NCI-H146 treated with DMSO at 0.1 percent for 48 hours (cell line): ENCODE results near the gene GUCY1B1.
A peak's percentile ranks its signal among the peaks of the same experiment; 100 is the strongest.

Experiments
- DNase-seq: peaks from one replicate; lab custom pipeline; 2025; ENCODE audit not compliant: unreplicated experiment; lab: John Stamatoyannopoulos, UW

The GUCY1B1 gene

GRCh38 chr4:155799116-155799793 is 40.4 kb downstream of the GUCY1B1 start:
- no peak for DNase-seq

DNA sequence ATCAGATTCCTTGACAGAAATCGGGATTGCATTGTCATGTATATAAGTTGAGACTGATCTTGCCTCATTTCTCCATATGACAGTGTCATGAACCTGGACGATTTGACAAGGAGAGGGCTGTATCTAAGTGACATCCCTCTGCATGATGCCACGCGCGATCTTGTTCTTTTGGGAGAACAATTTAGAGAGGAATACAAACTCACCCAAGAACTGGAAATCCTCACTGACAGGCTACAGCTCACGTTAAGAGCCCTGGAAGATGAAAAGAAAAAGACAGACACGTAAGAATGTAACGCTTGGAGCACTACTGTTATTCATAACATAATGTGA is 40.9 kb downstream of the GUCY1B1 start:
- DNase-seq: no peak

GRCh38 chr4:155800685-155801343 is 42.0 kb downstream of the GUCY1B1 start:
- no peak for DNase-seq

DNA sequence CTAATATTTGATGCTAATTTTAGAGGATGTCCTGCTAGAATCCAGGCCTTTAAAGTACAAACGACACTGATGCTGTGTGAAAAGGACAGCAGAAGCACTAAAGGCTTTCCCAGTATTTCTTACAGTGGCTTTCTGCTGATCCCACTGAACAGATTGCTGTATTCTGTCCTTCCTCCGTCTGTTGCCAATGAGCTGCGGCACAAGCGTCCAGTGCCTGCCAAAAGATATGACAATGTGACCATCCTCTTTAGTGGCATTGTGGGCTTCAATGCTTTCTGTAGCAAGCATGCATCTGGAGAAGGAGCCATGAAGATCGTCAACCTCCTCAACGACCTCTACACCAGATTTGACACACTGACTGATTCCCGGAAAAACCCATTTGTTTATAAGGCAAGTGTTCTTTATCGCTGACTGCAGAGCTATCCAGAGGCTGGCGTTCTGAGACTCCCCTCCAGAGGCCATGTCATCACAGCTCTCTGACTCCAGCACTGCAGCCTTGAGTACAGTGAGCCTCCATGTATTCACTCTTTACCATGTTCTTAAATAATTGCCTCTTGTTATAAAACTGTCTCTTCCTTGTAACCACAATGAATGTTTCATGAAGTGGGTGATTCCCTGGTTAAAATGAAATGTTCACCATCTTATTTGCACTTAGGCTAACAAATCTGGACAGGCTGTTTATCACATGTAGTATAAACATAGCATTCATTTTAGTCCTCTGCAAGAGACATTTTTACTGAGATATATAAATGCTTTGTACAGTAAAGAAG is 43.6 kb downstream of the GUCY1B1 start:
- DNase-seq: no peak

GRCh38 chr4:155805016-155805415 is 46.2 kb downstream of the GUCY1B1 start:
- no peak for DNase-seq

- DNase-seq: no peak
Observed at GRCh38 chr4:155807021-155807420, 48.2 kb downstream of the GUCY1B1 start.

DNA sequence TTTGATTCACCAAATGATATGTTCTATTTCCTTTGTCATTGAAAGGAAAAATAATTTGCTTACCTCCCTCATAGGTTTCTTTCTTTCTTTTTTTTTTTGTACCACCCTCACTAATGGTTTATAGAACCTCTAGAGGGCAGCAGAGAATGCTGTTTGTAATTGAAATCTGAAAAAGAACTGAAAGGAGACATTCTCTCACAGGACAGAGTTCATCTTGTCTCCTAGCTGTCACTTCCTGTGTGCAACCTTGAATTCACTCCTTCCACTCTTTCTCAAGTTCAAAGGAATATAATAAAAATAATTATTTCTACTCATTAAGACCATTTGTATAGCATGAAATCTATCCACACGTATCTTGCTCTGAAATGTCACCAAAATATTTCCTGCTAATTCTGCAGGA is 51.0 kb downstream of the GUCY1B1 start:
- peak; percentile 24 for DNase-seq

DNA sequence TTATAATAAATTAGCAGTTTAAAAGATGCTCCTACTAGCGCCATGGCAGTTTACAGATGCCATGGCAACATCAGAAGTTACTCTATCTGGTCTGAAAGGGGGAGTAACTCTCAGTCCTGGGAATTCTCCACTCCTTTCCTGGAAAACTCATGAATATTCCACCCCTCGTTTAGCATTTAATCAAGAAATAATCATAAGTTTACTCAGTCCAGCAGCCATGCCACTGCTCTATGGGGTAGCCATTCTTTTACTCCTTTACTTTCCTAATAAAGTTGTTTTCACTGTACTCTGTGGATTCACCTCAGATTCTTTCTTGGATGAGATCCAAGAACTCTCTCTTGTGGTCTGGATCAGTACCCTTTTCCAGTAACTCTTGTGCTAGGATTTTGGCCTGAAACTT is 52.3 kb downstream of the GUCY1B1 start:
- no peak for DNase-seq

DNA sequence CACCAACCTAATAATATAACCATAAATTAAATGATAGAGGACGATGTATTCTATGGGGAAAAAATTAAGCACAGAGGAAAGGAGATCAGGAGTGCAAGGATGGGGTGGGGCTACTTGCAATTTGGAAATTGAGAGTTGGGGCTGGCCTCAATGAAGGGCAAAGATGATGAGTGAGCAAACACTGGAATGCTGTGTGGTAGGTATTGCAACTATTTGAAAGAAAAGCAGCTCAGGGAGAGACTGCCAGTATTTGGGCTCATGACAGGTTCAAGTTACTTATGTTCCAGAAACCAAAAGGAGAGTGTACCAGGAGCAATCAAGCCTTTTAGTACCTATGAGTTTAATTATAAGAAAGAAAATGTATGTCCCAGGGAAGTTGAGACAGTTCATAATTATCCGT is 59.8 kb downstream of the GUCY1B1 start:
- no peak for DNase-seq

DNA sequence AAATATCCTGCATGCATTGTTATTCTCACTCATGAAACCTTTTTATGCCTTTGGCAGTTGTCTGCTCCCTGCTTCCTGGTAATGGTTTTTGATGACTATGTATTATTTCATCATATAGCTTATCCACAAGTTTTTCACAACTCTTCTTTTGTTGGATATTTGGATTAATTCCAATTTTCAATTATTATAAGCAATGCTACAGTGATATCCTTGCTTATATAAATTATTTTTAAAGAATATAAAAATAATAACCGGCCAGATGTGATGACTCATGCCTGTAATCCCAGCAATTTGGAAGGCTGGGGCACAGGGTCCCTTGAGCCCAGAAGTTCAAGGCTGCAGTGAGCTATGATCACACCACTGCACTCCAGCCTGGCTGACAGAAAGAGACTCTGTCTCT is 60.2 kb downstream of the GUCY1B1 start:
- DNase-seq: no peak

GRCh38 chr4:155820887-155821518 is 62.2 kb downstream of the GUCY1B1 start:
- DNase-seq: no peak

DNA sequence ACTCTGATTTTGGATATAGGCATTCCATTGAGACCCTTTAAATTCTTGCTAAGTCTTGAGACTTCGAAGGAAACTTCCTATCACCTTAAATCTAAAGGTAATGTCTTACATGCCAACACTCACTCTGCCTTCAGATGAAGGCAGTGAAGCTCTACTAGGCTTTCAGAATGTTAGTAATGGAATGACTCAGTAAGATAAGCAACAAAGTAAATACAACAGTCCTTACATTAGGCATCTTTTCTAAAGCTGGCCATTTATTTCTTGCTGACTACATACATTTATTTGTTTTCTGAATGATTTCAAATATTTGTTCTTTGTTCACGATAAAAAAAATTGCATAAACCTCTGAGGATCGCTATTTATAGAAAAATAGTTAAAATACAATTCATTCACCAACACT is 63.8 kb downstream of the GUCY1B1 start:
- no peak for DNase-seq

- no peak for DNase-seq
Observed at GRCh38 chr4:155828628-155829027, 69.8 kb downstream of the GUCY1B1 start.

DNA sequence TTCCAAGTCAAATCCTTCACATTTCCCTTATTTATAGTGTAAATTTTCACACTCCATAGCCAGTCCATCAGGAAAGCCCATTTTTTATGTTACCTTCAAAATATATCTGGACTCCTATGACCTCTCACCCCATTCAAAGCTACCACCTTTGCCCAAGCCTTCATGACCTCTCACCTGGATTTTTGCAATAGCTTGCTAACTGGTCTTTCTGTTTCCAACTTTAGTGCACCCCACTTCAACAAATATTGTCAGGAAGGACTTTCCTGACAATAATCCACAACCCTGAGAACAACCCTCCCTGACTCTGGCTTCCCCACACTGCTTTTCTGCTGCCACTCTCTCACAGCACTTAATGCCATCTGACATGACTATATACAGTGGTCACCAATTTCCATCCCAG is 73.8 kb downstream of the GUCY1B1 start:
- DNase-seq: no peak

DNA sequence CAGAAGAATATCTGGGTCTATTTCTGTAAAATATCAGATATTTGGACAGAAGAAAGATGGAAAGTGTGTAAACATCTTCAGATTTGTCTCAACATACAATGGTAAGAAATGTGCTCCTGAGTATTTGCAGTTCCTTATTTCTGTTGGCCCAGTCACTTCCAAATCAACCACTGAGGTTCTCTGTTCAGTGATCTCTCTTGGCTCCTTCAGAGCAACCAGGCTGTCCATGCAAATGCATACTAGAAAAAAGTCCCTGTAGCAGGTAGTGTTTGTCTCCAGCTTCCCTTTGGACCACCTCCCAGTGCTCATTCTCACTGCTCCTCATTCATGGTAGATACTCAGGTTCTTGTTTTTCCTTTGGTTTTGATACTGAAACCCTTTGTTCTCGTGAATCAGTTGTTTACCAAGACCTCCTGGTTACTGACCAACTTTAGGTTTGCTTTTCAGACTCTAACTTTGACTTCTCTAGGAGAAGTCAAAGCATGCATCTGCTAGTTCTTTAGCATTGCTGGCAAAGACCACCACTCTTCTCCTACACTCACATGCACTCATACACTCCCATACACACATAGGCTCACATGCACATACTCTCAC is 78.5 kb downstream of the GUCY1B1 start:
- DNase-seq: no peak

GRCh38 chr4:155842080-155842479 is 83.3 kb downstream of the GUCY1B1 start:
- DNase-seq: no peak

- DNase-seq: no peak
Observed at GRCh38 chr4:155846929-155847328, 88.1 kb downstream of the GUCY1B1 start.

GRCh38 chr4:155849042-155849441 is 90.2 kb downstream of the GUCY1B1 start:
- no peak for DNase-seq

GRCh38 chr4:155853189-155853588 is 94.4 kb downstream of the GUCY1B1 start:
- DNase-seq: no peak

- no peak for DNase-seq
Observed at GRCh38 chr4:155854582-155855226, 95.9 kb downstream of the GUCY1B1 start.

DNA sequence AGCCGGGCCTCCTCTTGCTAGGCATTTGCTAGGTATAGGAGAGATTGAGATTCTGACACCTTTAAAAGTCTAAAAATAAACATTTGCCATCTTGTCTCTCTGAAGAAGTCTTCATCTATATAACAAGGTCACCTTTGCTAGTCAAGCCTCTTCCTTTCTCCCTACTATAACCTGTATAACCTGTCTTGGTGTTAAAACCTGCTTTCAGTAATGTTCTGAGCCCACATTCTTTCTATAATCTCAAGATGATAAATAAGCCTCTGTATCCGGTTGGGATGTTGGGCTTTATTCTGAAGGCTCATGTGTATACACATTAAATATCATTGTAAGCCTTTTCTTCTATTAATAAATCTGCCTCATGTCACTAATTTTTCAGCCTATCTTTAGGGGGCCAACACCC is 97.1 kb downstream of the GUCY1B1 start:
- DNase-seq: no peak
